Brain microvascular endothelial cell (primary cell): ENCODE measurements around the gene CMKLR1.

Source experiments
- DNase-seq: peaks from one replicate; pipeline ENCODE4 v3.0.0-alpha.2; 2020
- H3K27ac ChIP-seq: fragments of 250-450 bp; sonication (Bioruptor Pico); 2 replicates; pipeline ENCODE4 v1.5.1; 2020; ENCODE audit warnings: mild to moderate bottlenecking, moderate library complexity
- H3K27me3 ChIP-seq: fragments of 250-450 bp; sonication (Bioruptor Pico); replicated peaks from 2 replicates; pipeline ENCODE4 v1.5.1; 2020; ENCODE audit warnings: mild to moderate bottlenecking
- H3K36me3 ChIP-seq: fragments of 250-450 bp; sonication (Bioruptor Pico); replicated peaks from 2 replicates; pipeline ENCODE4 v1.5.1; 2020; ENCODE audit warnings: mild to moderate bottlenecking
- H3K4me3 ChIP-seq: 2 replicates; pipeline ENCODE4 v1.5.1; 2011; ENCODE audit warnings: low read depth, mild to moderate bottlenecking, control low read depth, low read length, moderate library complexity
- CTCF ChIP-seq: IDR thresholded peaks from 2 replicates; pipeline ENCODE4 v1.5.1; 2011; ENCODE audit warnings: low read depth, mild to moderate bottlenecking, moderate library complexity, low read length, control low read depth, inconsistent platforms; ENCODE audit errors: missing control alignments
- in situ Hi-C: cut with HindIII; loops from 2 replicates; pipeline ENCODE4 v1.10.0; 2017; ENCODE audit warnings: low sequenced_read_pairs, low pct_ligation_motif_present

Gene CMKLR1

DNA sequence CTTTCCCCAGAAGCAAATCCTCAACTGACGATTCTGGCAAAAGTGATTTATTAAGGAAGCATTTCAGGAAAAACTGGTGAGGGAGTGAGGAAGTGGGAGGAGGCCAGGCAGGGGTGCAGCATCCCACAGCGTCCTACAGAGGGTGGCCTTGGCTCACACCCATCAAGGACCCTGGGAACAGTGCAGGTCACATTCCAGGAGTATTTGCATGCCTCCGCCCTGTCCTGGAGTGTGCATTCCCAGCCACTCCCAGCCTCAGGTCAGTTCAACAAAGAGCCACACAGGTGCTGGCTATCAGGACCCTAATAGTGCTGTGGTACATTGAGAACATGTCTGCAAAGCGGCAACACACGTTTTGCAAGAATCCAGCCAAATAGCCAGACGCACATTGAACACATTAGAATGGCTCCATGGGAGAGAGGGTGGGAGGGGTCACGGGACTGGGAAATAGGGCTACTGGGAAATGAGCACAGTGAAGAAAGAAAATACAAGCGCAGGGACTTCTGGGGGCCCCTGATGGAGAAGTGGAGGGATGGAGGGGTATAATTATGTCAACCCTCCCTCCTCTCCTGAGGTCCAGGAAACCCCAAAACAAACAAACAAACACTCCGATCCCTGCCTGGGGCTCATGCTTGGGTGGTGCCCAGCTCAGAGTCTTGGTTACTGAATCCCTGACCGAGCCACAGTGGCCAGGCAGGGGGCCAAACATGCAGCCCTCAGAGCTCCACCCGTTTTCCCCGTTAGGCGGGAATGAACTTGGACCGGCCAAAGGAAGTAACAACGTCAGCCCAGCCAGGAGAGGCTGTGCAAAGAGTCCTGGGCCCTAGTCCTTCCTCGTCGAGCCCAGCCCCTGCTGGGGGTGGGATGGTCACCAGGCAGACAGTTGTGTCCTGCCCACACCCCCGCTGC is 36.5 kb downstream of the CMKLR1 start:
- in situ Hi-C loops, result no loop called here
- H3K27ac ChIP-seq, result no peak overlapping the region
- no peaks in the 10 kb centered on the region for H3K27me3 ChIP-seq
- no peak for DNase-seq
- no peaks in the 10 kb centered on the region for H3K36me3 ChIP-seq
- TF ChIP-seq CTCF, result peak; percentile 31
- no peak overlapping the region for H3K4me3 ChIP-seq

- DNase-seq, result no peak
- in situ Hi-C loops, result no loop called here
- no peaks in the 10 kb centered on the region for H3K27me3 ChIP-seq
- no peaks in the 10 kb centered on the region for H3K36me3 ChIP-seq
- no peak overlapping the region for H3K27ac ChIP-seq
- H3K4me3 ChIP-seq, result no peak overlapping the region
- no peak for TF ChIP-seq CTCF
These were observed 37.1 kb downstream of the CMKLR1 start for GRCh38 chr12:108302016-108302402.

- H3K36me3 ChIP-seq, result no peaks in the 10 kb centered on the region
- H3K27me3 ChIP-seq, result no peaks in the 10 kb centered on the region
- no peak overlapping the region for H3K4me3 ChIP-seq
- TF ChIP-seq CTCF, result no peak
- H3K27ac ChIP-seq, result no peak overlapping the region
- in situ Hi-C loops, result no loop called here
- no peak for DNase-seq
These were observed 37.8 kb downstream of the CMKLR1 start for GRCh38 chr12:108301346-108301745.

- H3K36me3 ChIP-seq, result no peaks in the 10 kb centered on the region
- TF ChIP-seq CTCF, result no peak
- no peak overlapping the region for H3K4me3 ChIP-seq
- in situ Hi-C loops, result no loop called here
- no peaks in the 10 kb centered on the region for H3K27me3 ChIP-seq
- no peak for DNase-seq
- no peak overlapping the region for H3K27ac ChIP-seq
These were observed 39.0 kb downstream of the CMKLR1 start for GRCh38 chr12:108299980-108300696.

GRCh38 chr12:108299516-108299915 is 39.6 kb downstream of the CMKLR1 start:
- H3K27me3 ChIP-seq, result no peaks in the 10 kb centered on the region
- no peaks in the 10 kb centered on the region for H3K36me3 ChIP-seq
- in situ Hi-C loops, result no loop called here
- TF ChIP-seq CTCF, result no peak
- DNase-seq, result no peak
- no peak overlapping the region for H3K27ac ChIP-seq
- H3K4me3 ChIP-seq, result no peak overlapping the region
